Measurements from ENCODE around the gene MTG2.

Gene MTG2

GRCh38 chr20:62226707-62227590 is 44.1 kb downstream of the MTG2 start:
- TF ChIP-seq, protein P1, sequence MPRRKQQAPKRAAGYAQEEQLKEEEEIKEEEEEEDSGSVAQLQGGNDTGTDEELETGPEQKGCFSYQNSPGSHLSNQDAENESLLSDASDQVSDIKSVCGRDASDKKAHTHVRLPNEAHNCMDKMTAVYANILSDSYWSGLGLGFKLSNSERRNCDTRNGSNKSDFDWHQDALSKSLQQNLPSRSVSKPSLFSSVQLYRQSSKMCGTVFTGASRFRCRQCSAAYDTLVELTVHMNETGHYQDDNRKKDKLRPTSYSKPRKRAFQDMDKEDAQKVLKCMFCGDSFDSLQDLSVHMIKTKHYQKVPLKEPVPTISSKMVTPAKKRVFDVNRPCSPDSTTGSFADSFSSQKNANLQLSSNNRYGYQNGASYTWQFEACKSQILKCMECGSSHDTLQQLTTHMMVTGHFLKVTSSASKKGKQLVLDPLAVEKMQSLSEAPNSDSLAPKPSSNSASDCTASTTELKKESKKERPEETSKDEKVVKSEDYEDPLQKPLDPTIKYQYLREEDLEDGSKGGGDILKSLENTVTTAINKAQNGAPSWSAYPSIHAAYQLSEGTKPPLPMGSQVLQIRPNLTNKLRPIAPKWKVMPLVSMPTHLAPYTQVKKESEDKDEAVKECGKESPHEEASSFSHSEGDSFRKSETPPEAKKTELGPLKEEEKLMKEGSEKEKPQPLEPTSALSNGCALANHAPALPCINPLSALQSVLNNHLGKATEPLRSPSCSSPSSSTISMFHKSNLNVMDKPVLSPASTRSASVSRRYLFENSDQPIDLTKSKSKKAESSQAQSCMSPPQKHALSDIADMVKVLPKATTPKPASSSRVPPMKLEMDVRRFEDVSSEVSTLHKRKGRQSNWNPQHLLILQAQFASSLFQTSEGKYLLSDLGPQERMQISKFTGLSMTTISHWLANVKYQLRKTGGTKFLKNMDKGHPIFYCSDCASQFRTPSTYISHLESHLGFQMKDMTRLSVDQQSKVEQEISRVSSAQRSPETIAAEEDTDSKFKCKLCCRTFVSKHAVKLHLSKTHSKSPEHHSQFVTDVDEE (CRISPR knock-in tag; IDR thresholded peaks at IDR 0.05) = no peak
- no peak for TF ChIP-seq ZNF70 (CRISPR knock-in tag; IDR thresholded peaks at IDR 0.05)
- no peak for TF ChIP-seq PPARA (CRISPR knock-in tag; IDR thresholded peaks at IDR 0.05; ENCODE audit: borderline replicate concordance)
- TF ChIP-seq GLIS3 (CRISPR knock-in tag; IDR thresholded peaks at IDR 0.05) = no peak
- TF ChIP-seq, protein P2, sequence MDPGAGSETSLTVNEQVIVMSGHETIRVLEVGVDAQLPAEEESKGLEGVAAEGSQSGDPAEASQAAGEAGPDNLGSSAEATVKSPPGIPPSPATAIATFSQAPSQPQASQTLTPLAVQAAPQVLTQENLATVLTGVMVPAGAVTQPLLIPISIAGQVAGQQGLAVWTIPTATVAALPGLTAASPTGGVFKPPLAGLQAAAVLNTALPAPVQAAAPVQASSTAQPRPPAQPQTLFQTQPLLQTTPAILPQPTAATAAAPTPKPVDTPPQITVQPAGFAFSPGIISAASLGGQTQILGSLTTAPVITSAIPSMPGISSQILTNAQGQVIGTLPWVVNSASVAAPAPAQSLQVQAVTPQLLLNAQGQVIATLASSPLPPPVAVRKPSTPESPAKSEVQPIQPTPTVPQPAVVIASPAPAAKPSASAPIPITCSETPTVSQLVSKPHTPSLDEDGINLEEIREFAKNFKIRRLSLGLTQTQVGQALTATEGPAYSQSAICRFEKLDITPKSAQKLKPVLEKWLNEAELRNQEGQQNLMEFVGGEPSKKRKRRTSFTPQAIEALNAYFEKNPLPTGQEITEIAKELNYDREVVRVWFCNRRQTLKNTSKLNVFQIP (CRISPR knock-in tag; IDR thresholded peaks at IDR 0.05; ENCODE audit: borderline replicate concordance, low read depth) = no peak
- TF ChIP-seq ZNF565 (CRISPR knock-in tag; conservative IDR thresholded peaks at IDR 0.05; ENCODE audit: low read depth) = no peak
- TF ChIP-seq RARB (CRISPR knock-in tag; IDR thresholded peaks at IDR 0.05) = no peak
- TF ChIP-seq ZFP3 (CRISPR knock-in tag; IDR thresholded peaks at IDR 0.05) = no peak
- TF ChIP-seq TCF4 (CRISPR knock-in tag; IDR thresholded peaks at IDR 0.05; ENCODE audit: borderline replicate concordance) = no peak
- TF ChIP-seq TOX (CRISPR knock-in tag; IDR thresholded peaks at IDR 0.05; ENCODE audit: borderline replicate concordance) = no peak
- TF ChIP-seq CREB5 (CRISPR knock-in tag; IDR thresholded peaks at IDR 0.05; ENCODE audit: low read depth) = no peak
- TF ChIP-seq ZFP30 (CRISPR knock-in tag; IDR thresholded peaks at IDR 0.05) = no peak
- no peak for TF ChIP-seq CSDC2 (CRISPR knock-in tag; IDR thresholded peaks at IDR 0.05)
- TF ChIP-seq ISL1 (CRISPR knock-in tag; IDR thresholded peaks at IDR 0.05) = no peak
- TF ChIP-seq BACH2 (CRISPR knock-in tag; IDR thresholded peaks at IDR 0.05; ENCODE audit: borderline replicate concordance) = no peak
- ATAC-seq = no peak

DNA sequence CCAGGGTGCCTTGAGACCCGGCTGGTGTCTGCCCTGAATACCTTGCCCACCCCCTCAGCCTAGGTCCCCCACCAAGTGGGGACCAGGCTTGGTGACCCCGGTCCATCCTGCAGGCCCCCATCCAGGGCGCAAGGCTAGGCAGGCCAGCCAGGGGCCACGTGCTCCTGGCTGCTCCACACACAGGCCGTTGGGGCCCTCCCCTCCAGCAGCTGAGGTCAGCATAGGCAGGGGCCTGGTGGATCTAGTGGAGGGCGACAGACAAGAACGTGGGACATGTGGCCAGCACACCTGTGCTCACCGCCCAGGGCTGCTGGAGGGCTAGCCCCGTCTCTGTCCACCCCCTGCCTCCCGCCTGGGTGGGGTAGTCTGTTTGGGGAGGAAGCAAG is 44.8 kb downstream of the MTG2 start:
- TF ChIP-seq, protein P1 (CRISPR knock-in tag; IDR thresholded peaks at IDR 0.05) = no peak
- TF ChIP-seq ESRRG (CRISPR knock-in tag; IDR thresholded peaks at IDR 0.05) (no peak), GLIS3 (CRISPR knock-in tag; IDR thresholded peaks at IDR 0.05) (no peak), ZC3H10 (CRISPR knock-in tag; IDR thresholded peaks at IDR 0.05) (no peak), CSDC2 (CRISPR knock-in tag; IDR thresholded peaks at IDR 0.05) (no peak), BACH2 (CRISPR knock-in tag; IDR thresholded peaks at IDR 0.05; ENCODE audit: borderline replicate concordance) (no peak), SNAI2 (CRISPR knock-in tag; IDR thresholded peaks at IDR 0.05) (no peak), ZFP3 (CRISPR knock-in tag; IDR thresholded peaks at IDR 0.05) (no peak), RARB (CRISPR knock-in tag; IDR thresholded peaks at IDR 0.05) (no peak), ZNF8 (CRISPR knock-in tag; IDR thresholded peaks at IDR 0.05) (no peak), PPARA (CRISPR knock-in tag; IDR thresholded peaks at IDR 0.05; ENCODE audit: borderline replicate concordance) (no peak), ZNF565 (CRISPR knock-in tag; conservative IDR thresholded peaks at IDR 0.05; ENCODE audit: low read depth) (no peak)
- TF ChIP-seq, protein P3, sequence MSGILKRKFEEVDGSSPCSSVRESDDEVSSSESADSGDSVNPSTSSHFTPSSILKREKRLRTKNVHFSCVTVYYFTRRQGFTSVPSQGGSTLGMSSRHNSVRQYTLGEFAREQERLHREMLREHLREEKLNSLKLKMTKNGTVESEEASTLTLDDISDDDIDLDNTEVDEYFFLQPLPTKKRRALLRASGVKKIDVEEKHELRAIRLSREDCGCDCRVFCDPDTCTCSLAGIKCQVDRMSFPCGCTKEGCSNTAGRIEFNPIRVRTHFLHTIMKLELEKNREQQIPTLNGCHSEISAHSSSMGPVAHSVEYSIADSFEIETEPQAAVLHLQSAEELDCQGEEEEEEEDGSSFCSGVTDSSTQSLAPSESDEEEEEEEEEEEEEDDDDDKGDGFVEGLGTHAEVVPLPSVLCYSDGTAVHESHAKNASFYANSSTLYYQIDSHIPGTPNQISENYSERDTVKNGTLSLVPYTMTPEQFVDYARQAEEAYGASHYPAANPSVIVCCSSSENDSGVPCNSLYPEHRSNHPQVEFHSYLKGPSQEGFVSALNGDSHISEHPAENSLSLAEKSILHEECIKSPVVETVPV (CRISPR knock-in tag; IDR thresholded peaks at IDR 0.05) = no peak
- TF ChIP-seq, protein P2 (CRISPR knock-in tag; IDR thresholded peaks at IDR 0.05; ENCODE audit: borderline replicate concordance, low read depth) = no peak
- ATAC-seq = no peak
